ENCODE results near the gene HRK. TPM values are rescaled to one million over a fixed set of nuclear protein-coding genes. Genes with fewer than 3 reads are reported as not detected.

Gene HRK
- total RNA-seq, 1 donor from 2014 or later = not detected

GRCh38 chr12:116821291-116821690, 60.0 kb downstream of the HRK start:
- intact Hi-C loops (cut with micrococcal nuclease) = no loop called here

DNA sequence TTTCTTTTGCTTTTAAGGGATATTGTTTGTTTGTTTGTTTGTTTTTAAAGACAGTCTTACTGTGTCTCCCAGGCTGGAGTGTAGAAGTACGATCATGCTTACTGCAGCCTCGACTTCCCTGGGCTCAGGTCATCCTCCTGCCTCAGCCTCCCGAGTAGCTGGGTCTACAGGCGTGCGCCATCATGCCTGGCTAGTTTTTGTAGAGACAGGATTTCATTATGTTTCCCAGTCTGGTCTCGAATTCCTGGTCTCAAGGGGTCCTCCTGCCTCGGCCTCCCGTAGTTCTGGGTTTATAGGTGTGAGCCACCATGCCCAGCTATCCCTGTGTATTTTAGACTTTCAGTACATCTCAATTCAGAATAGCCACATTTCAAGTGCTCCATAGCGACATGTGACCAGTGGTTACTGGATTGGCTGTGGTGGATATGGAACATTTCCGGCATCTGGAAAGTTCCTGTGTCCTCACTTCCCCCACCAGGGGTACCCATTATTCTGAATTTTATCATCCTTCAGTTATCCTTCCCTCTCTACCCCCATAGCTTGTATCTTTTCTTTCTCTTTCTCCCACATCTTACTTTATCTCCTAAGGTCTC, 61.1 kb downstream of the HRK start:
- intact Hi-C loops (cut with micrococcal nuclease) = no loop called here

DNA sequence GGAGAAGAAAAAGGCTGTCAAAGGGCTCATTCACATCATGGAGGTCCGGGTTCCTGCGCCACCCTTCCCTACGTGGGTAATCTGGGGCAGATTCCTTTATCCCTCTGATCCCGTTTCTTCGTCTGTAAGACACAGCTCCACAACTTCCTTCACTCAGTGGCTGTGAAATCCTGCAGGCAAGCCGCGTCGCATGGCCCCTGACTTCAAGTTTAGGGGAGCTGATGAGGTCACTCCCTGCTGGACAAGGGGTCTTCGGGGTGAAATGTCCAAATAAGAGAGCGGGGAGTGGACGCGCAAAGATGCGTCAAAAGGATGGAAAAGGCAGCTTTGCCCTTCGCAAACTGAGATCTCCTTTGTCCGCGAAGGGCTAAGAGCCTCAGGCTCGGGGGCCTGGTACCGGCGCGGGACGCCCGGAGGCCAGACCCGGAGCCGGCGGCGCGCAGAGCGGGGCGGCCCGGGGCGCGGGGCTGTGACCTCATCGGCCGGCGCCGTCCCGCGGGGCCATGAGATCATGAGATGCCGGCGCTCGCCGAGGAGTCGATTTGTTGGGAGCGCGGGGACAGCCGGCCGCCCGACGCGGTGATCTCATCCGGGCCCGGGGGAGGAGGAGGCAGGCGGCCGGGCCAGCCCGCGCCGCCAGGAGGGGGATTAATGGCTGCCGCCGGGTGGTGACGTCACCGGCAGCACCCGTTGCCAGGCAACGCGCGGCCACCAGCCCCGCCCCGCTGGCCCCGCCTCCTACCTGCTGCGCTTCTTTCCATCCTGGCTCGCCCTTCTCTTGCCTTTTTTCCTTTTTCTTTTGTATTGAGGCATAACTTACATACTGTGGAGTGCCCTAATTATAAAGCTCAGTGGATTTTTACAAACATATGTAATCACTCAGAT, 62.1 kb downstream of the HRK start:
- intact Hi-C loops (cut with micrococcal nuclease) = loop anchor here (1.0 to 5.0 kb wide), 13 partner anchors 81 to 1554 kb away; partner anchors contain the start of genes FBXO21, FBXW8, MAP1LC3B2 and MED13L

DNA sequence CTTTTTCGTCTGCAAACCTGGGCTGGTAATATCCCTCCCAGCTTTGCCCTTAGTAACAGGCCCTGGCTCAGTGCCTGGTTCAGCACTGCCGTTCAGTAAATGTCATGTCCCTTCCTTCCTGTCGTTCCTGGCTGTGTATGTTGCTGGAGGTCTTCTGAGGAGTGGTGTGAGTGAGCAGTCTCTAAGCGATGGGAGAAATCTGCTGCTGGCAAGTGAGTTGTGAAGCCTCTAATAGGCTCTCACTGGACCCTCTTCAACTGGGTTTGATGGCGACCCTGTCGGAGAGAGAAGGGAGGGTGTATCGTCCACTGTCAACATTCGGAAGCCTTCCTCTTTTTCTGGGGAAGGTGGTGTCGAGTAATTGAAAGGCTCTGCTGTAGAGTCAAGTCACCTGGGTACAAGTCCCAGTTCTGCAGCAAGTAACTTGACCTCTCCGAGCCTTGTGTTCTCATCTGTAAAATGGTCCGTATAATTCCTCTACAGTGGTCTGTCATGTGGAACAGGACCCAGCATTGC, 62.8 kb downstream of the HRK start:
- intact Hi-C loops (cut with micrococcal nuclease) = loop anchor here (1.0 to 5.0 kb wide), 7 partner anchors 142 to 1554 kb away; partner anchors contain the start of genes FBXO21, MED13L, RFC5 and TAOK3

DNA sequence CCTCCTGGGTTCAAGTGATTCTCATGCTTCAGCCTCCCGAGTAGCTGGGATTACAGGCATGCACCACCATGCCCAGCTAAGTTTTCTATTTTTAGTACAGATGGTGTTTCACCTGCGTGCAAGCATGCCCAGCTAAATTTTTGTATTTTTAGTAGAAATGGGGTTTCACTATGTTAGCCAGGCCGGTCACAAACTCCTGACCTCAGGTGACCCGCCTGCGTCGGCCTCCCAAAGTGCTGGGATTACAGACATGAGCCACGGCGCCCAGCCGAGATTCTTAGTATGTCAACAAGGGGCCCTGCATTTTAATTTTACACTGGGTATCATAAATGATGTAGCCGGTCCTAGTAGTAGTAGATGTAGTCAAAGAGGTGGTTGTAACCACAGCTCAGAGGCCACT, 66.5 kb downstream of the HRK start:
- intact Hi-C loops (cut with micrococcal nuclease) = loop anchor here (5.0 kb wide), 2 partner anchors 537 to 1203 kb away; partner anchors contain the start of genes MED13L and RFC5

GRCh38 chr12:116813271-116814041, 67.8 kb downstream of the HRK start:
- intact Hi-C loops (cut with micrococcal nuclease) = no loop called here

GRCh38 chr12:116812238-116812637, 69.0 kb downstream of the HRK start:
- intact Hi-C loops (cut with micrococcal nuclease) = no loop called here

GRCh38 chr12:116808113-116809105, 72.8 kb downstream of the HRK start:
- intact Hi-C loops (cut with micrococcal nuclease) = no loop called here

DNA sequence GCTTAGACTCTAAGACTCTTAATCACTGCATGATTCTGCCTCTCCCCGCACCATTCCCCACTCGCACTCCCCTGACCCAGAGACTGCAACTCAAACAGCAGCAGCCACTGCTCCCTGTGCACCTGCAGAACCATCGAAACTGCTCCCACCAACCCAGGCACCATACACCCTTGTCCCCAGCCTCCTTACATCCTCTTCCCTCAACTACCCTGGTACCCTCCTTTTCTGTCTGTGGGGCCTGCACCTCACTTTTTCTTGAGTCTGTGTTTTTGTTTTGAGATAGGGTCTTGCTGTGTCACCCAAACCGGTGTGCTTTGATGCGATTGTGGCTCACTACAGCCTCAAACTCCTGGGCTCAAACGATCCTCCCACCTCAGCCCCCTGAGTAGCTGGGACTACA, 73.7 kb downstream of the HRK start:
- intact Hi-C loops (cut with micrococcal nuclease) = no loop called here

DNA sequence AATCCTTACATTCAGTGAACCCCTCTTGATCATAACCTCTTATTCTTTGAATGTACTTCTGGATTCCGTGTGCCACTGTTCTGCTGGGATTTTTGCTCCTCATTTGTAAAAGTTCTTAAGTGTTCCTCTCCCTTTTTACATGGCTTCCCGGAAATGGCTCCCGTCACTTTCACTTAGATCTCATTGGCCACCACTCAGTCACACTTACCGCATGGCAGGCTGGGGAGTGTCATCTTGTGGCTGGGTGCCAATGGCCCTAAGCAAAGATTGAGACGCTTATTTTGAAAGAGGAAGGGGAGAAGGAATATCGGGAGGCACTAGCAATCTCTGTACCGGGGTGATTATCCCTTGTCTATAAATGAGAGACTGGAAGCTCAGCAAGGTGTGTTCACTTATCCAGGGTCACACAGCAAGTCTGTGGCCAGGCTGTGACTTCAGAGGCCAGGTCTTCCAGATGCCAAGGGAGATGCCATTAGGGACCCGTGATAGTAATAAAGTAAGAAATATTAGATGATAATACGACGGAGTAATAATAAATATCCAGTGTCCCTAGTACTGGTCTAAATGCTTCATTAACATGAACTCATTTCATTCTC, 74.3 kb downstream of the HRK start:
- intact Hi-C loops (cut with micrococcal nuclease) = no loop called here

Other genes starting within 250 kb of the HRK start
- gene SPRING1, start 143.4 kb downstream of the HRK start, total RNA-seq = 34.7 and 37.2 TPM in 2 replicates
- gene RNFT2, start 143.1 kb downstream of the HRK start, total RNA-seq = 7.5 and 10.0 TPM in 2 replicates
- 9.9 and 10.1 TPM in 2 replicates for gene FBXW8, start 29.5 kb upstream of the HRK start, total RNA-seq
- gene TESC, start 218.0 kb upstream of the HRK start, total RNA-seq = 51.1 and 64.0 TPM in 2 replicates